ENCODE measurements around the gene SSBP1. TPM values are rescaled to one million over a fixed set of nuclear protein-coding genes. Genes with fewer than 3 reads are reported as not detected.

The SSBP1 gene
- total and polyA plus RNA-seq, 2 of the 4 experiments (the other 2 are of a cell fraction): 158 to 204 TPM

DNA sequence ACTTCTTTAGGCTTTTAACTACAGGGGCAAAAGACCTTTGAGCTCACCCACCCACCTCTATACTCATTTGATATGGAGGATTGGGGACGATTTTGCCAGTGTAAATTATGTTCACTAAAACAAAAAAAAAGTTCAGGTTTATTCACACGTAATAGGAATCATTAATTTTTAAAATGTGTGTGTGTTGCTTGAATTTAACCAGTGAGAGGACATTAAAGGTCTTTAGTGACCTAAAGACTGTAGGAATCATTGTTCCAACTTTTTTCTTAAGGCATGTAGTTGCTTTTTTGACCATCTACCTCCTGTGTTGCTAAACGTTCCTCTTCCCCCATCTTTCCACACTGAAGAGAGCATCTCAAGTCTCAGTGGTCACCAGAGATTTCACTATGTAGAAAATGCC is 1.1 kb downstream of the SSBP1 start:
- TF ChIP-seq MAZ (IDR thresholded peaks at IDR 0.05; ENCODE audit: borderline replicate concordance, low read depth, low read length): no peak
- TF ChIP-seq POLR2A (IDR thresholded peaks at IDR 0.05; ENCODE audit: low read depth, low read length): no peak
- no peak for TF ChIP-seq RAD21 (IDR thresholded peaks at IDR 0.05; ENCODE audit: low read length)
- TF ChIP-seq, protein P1, sequence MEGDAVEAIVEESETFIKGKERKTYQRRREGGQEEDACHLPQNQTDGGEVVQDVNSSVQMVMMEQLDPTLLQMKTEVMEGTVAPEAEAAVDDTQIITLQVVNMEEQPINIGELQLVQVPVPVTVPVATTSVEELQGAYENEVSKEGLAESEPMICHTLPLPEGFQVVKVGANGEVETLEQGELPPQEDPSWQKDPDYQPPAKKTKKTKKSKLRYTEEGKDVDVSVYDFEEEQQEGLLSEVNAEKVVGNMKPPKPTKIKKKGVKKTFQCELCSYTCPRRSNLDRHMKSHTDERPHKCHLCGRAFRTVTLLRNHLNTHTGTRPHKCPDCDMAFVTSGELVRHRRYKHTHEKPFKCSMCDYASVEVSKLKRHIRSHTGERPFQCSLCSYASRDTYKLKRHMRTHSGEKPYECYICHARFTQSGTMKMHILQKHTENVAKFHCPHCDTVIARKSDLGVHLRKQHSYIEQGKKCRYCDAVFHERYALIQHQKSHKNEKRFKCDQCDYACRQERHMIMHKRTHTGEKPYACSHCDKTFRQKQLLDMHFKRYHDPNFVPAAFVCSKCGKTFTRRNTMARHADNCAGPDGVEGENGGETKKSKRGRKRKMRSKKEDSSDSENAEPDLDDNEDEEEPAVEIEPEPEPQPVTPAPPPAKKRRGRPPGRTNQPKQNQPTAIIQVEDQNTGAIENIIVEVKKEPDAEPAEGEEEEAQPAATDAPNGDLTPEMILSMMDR (conservative IDR thresholded peaks at IDR 0.05; ENCODE audit: low read depth, low read length): no peak
- TF ChIP-seq, protein P2, sequence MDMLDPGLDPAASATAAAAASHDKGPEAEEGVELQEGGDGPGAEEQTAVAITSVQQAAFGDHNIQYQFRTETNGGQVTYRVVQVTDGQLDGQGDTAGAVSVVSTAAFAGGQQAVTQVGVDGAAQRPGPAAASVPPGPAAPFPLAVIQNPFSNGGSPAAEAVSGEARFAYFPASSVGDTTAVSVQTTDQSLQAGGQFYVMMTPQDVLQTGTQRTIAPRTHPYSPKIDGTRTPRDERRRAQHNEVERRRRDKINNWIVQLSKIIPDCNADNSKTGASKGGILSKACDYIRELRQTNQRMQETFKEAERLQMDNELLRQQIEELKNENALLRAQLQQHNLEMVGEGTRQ (IDR thresholded peaks at IDR 0.05; ENCODE audit: low read depth, low read length): no peak
- no peak for TF ChIP-seq RFX5 (IDR thresholded peaks at IDR 0.05; ENCODE audit: low read depth, low read length)
- TF ChIP-seq NFE2L2 (IDR thresholded peaks at IDR 0.05; ENCODE audit: low read depth, low read length): no peak
- TF ChIP-seq CHD1 (IDR thresholded peaks at IDR 0.05; ENCODE audit: low read depth, low read length): no peak
- TF ChIP-seq FOS (IDR thresholded peaks at IDR 0.05; ENCODE audit: low read depth, low read length): no peak
- TF ChIP-seq MAFK (IDR thresholded peaks at IDR 0.05; ENCODE audit: low read depth, low read length): no peak
- TF ChIP-seq MXI1 (IDR thresholded peaks at IDR 0.05; ENCODE audit: borderline replicate concordance, low read depth, low read length): no peak
- in situ Hi-C loops (cut with MboI; ENCODE audit: low sequenced_read_pairs) (no loop called here), dilution Hi-C loops (cut with HindIII; ENCODE audit: low sequenced_read_pairs, unreplicated experiment) (no loop called here), intact Hi-C loops (cut with micrococcal nuclease) (loop anchor here (2.0 to 10.0 kb wide), 3 partner anchors 36 to 204 kb away; partner anchors contain the start of gene DENND11)
- peaks cover 13 to 20% of the 10 kb centered on the region in 2 experiments; a peak in 3 of 4 replicates for H3K79me1 ChIP-seq (ENCODE audit: low read depth in 1 of 2, low read length in 2 of 2)
- H3K27ac ChIP-seq (ENCODE audit: insufficient read depth, low read length): no peak overlapping the region
- H3K56ac ChIP-seq (ENCODE audit: extremely low read depth, insufficient read depth, low read length): no peak overlapping the region
- H4K20me1 ChIP-seq (ENCODE audit: insufficient read depth, low read length): no peaks in the 10 kb centered on the region
- H4K91ac ChIP-seq (ENCODE audit: insufficient read depth, low read depth, low read length): no peak overlapping the region
- no CpG with 5 or more reads among the region's 3 CpGs for WGBS, 2 experiments (ENCODE audit: extremely low coverage in 2 of 2, insufficient read length in 1 of 2)
- H3K4me2 ChIP-seq (ENCODE audit: low read depth, low read length): peak overlapping the region; percentile 89
- no peak overlapping the region for H2AK9ac ChIP-seq (replicated peaks; ENCODE audit: low read depth, low read length, poor library complexity)
- no peak overlapping the region for H4K5ac ChIP-seq (ENCODE audit: low read depth, low read length)
- H2BK15ac ChIP-seq (ENCODE audit: low read depth, low read length): no peak overlapping the region
- BruUV-seq (replicated peaks): no TSS peak
- DNase-seq (no peak), ATAC-seq (ENCODE audit: low read depth) (no peak)
- CTCF ChIA-PET: no interaction called here
- POLR2A ChIA-PET (ENCODE audit: unreplicated experiment): no interaction called here
- no peak overlapping the region for H3K18ac ChIP-seq (ENCODE audit: low read depth, low read length)
- H3K9ac ChIP-seq (ENCODE audit: low read depth, low read length): no peak overlapping the region
- H3K27me3 ChIP-seq (ENCODE audit: control insufficient read depth, insufficient read depth, low read length): no peaks in the 10 kb centered on the region
- no peak overlapping the region for H4K8ac ChIP-seq (ENCODE audit: low read depth in 2 of 2, low read length in 2 of 2)
- H2BK20ac ChIP-seq (ENCODE audit: low read depth, low read length): no peak overlapping the region
- no peak overlapping the region for H3K23ac ChIP-seq (ENCODE audit: low read depth, low read length)
- H2AK5ac ChIP-seq (ENCODE audit: low read depth, low read length): no peak overlapping the region
- no peaks in the 10 kb centered on the region; the same call in 1 of the 2 replicates for H3K4me1 ChIP-seq (ENCODE audit: control insufficient read depth, insufficient read depth, low read length)
- no peak overlapping the region for H2AFZ ChIP-seq (replicated peaks; ENCODE audit: low read length, poor library complexity)
- H3K4ac ChIP-seq (ENCODE audit: low read depth, low read length): no peak overlapping the region
- no peak overlapping the region for H3K14ac ChIP-seq (replicated peaks; ENCODE audit: low read depth, low read length)
- H3K9me3 ChIP-seq (ENCODE audit: control insufficient read depth, insufficient read depth, low read length): no peaks in the 10 kb centered on the region
- peak overlapping the region; percentile 65; the same call in 1 of the 2 replicates for H3K4me3 ChIP-seq (ENCODE audit: insufficient read depth, low read depth, low read length)
- peaks cover 6% of the 10 kb centered on the region; the same call in 1 of the 2 replicates for H3K9me1 ChIP-seq (ENCODE audit: insufficient read depth, low read length)
- peaks cover 18% of the 10 kb centered on the region for H3K36me3 ChIP-seq (ENCODE audit: control insufficient read depth, insufficient read depth, low read length)
- no peak overlapping the region for H2BK5ac ChIP-seq (ENCODE audit: low read depth, low read length, poor library complexity, severe bottlenecking)
- H2BK120ac ChIP-seq (ENCODE audit: low read depth, low read length): no peak overlapping the region
